GM20431 (cell line): ENCODE results near the gene TARS2.

Experiments used
- in situ Hi-C: fragments of 300-500 bp; cut with MseI, MboI; formaldehyde crosslinking; loops from one replicate; pipeline ENCODE4 v1.15.0; 2020; ENCODE audit warnings: low sequenced_read_pairs; ENCODE audit not compliant: unreplicated experiment

The TARS2 gene

DNA sequence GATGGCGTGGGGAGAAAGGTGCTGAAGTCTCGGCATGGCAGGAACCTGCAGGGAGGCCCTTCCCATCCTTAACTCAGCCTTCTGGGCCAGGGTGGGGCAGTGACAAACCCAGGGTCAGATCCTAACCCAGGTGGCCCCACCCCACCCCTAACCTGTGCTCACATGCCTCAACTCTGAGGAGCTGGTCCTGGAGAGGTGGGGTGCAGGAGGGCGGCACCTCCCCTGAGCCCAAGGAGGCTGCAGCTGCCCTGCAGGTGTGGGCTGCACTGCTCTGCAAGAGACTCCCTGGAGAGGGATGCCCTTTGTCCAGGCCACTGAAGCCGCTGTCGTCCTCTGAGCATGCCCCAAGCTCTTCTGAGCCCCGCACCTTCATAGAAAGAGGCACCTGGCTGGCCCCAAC lies 46.8 kb downstream of the TARS2 start:
- in situ Hi-C loops = loop anchor here (25.0 kb wide), 1 partner anchor 272 kb away; the partner anchor contains the start of genes APH1A, C1orf54 and CA14

DNA sequence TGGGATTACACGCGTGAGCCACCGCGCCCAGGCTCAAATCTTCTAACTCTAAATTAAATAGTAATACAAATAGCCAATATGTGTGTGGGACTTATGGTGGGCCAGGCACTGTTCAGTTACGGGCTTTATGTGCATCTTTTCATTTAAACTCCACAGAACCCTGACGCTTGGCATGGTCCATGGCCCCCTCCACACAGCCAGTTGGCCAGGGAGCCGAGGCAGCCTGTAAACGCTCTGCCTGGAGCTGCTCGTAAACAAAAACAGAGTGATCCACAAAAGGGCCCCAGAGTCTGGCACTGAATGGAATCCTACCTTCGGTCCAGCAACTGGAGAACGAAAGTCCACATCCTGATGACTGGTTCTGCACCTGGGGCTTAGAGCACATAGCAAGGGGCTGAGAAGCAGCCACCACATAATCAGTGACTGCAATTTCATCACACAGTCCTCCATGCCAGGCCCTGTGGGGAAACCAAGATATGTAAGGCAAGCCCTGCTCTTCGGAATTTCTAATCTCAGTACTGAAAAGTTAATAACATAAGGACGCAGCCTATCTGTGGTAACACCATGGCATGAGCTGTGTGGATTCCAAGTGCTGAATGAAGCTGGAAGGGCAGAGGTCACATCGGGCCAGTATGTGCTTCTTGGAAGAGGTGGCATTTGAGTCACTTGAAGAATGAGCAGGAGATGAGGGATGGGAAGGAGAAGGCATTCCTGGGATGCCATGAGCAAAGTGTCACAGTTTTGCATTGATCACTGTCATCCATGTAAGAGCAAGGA lies 48.5 kb downstream of the TARS2 start:
- in situ Hi-C loops = loop anchor here (25.0 kb wide), 1 partner anchor 273 kb away; the partner anchor contains the start of genes APH1A, C1orf54 and CA14

DNA sequence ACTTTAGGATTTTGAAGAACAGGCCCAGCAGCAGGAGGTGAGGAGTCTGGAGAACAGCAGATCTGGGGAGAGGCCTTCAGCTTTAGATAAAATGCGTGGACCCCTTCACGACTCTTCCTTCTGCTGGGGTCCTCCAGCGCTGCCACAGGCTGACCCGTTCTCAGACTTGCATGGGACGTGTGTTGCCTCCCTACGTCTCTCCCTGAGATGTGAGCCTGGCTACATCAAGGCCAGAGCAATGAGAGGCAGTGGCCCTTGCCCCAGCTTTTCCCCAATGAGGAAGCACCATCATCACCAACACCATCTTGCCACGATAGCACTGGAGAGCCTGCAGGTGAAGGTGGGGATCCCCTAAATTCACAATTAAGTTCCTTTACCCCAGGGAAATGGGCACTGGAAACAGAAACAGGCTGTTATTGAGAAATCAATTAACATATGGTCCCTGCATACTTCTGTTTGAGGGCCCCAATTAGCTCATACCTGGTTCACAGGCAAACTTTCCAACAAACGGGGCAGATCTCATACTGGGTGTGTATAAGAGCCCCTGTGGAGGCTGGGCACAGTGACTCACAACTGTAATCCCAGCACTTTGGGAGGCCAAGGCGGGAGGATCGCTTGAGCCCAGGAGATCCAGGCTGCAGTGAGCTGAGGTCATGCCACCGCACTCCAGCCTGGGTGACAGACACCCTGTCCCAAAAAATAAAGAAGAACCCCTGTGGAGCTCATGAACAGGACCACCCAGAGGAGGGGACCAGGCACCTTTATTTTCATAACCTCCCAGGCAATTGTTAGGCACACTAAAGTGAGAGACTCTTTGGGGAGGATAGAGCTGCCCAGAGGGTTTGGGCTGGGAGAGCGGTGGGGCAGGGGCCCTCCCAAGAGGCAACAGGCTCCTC lies 49.9 kb downstream of the TARS2 start:
- in situ Hi-C loops = loop anchor here (25.0 kb wide), 1 partner anchor 275 kb away; the partner anchor contains the start of genes APH1A, C1orf54 and CA14

DNA sequence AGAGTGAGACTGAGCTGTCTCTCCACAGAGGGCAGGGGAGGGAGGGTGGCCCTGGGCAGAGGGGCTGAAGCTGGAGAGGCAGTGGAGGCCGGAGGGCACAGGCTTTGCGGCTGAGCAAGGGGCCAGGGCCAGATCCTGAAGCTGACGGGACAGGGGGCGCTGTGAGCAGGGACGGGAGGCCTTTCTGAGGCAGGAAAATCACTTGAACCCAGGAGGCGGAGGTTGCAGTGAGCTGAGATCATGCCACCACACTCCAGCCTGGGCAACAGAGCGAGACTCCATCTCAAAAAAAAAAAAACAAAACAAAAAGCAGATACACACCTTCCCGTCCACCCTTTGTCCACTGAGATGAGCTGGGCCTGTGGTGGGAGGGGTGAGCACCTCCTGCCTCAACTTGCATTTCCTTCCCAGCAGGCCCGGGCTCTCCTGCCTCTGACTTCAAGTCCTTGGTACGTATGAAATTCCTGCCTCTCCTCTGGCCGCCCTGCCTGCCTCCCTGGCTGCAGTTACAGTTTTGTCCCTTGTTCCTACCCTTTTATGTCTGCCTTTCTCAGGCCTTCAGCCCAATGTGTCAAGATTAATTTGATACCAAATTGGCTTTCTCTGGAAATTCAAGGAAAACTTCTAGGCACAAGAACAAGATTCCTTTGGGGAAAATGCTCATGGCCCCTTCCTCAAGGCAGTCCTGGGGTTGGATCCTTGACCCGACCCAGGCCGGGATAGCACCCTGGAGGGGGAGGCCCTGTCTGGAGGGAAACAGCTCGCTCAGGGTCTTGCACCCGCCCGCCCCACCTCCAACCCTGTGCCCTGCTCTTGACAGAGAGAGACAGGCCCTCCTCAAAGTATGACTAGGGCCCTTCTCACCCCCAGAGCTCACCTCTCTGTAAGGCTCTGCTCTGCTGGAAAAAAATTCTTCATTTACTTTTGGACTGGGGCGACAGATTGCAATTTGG lies 50.8 kb downstream of the TARS2 start:
- in situ Hi-C loops = loop anchor here (25.0 kb wide), 1 partner anchor 276 kb away; the partner anchor contains the start of genes APH1A, C1orf54 and CA14

DNA sequence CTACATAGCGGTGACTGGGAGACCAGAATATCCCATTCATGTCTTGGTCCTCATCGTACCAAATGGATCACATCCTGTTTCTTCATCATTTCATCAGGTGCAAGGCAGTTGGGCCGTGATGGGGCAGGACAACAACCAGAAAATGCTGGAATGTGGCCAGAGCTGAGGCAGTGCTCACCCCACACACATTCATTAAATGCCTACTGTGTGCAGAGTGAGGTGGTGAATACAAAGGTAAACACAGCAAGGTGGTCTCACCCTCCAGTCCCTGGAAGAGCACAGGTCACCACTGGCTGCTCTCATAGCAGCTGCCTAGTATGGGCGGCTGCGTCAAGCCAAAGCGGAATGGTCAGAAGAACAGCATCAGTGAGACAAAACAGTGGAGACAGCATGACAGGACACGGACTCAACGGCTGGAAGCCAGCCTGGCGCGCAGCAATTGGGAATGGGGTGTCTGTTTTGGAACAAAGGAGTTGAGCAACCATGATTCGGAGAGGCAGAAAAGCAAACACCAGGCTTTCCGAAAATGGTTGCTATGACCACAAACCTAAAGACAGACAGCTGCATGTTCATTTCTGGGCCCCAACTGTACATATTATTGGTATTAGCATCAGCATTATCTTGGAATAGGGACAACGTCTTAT lies 56.4 kb downstream of the TARS2 start:
- in situ Hi-C loops = loop anchor here (25.0 kb wide), 1 partner anchor 281 kb away; the partner anchor contains the start of genes APH1A, C1orf54 and CA14

GRCh38 chr1:150544204-150544603 lies 57.0 kb downstream of the TARS2 start:
- in situ Hi-C loops = loop anchor here (25.0 kb wide), 1 partner anchor 282 kb away; the partner anchor contains the start of genes APH1A, C1orf54 and CA14

DNA sequence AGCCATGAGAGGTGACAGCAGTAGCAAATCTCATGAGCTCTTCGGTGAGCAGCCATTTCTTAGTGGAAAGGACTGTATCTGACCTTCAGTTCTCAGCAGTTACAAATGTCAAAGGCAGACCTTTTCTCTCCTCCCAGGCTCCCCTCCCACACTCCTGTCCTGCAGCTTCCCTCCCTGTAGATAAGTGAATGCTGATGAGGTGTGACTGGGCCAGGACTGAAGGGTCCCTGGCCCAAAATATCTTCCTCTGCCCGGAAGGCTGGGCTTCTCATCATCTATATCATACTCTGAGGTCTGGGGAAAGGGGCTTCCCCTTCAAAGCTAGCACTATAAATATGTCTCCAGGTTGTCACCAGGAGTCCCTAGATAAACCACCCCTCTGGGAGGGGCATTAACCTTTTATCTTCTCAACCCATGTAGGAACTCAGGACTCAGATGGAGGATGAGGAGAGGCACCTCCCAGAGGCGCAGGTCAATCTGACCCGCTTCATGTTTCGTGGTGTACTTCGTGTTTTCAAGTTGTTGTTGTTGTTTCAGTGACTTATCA lies 58.3 kb downstream of the TARS2 start:
- in situ Hi-C loops = loop anchor here (25.0 kb wide), 1 partner anchor 283 kb away; the partner anchor contains the start of genes APH1A, C1orf54 and CA14

- in situ Hi-C loops = loop anchor here (25.0 kb wide), 1 partner anchor 284 kb away; the partner anchor contains the start of genes APH1A, C1orf54 and CA14
Observed at GRCh38 chr1:150546294-150546937, 59.2 kb downstream of the TARS2 start.

DNA sequence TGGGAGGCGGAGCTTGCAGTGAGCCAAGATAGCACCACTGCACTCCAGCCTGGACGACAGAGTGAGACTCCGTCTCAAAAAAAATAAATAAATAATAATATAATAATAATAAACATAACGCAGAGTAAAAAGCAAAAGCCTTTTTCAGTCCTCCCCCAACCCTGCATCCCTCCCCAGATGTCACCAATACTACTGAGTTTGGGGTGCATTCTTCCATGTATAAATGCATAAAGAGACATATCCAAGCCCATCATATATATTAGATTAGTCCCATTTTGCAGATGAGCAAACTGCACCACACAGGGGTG lies 61.1 kb downstream of the TARS2 start:
- in situ Hi-C loops = loop anchor here (25.0 kb wide), 1 partner anchor 286 kb away; the partner anchor contains the start of genes APH1A, C1orf54 and CA14

- in situ Hi-C loops = loop anchor here (25.0 kb wide), 1 partner anchor 287 kb away; the partner anchor contains the start of genes APH1A, C1orf54 and CA14
Observed at GRCh38 chr1:150548632-150549495, 61.6 kb downstream of the TARS2 start, which contains the start of gene ADAMTSL4. TSS of gene ADAMTSL4 (plus strand) at chr1:150549408. CDS start at chr1:150552289, 2,881 bp downstream.

DNA sequence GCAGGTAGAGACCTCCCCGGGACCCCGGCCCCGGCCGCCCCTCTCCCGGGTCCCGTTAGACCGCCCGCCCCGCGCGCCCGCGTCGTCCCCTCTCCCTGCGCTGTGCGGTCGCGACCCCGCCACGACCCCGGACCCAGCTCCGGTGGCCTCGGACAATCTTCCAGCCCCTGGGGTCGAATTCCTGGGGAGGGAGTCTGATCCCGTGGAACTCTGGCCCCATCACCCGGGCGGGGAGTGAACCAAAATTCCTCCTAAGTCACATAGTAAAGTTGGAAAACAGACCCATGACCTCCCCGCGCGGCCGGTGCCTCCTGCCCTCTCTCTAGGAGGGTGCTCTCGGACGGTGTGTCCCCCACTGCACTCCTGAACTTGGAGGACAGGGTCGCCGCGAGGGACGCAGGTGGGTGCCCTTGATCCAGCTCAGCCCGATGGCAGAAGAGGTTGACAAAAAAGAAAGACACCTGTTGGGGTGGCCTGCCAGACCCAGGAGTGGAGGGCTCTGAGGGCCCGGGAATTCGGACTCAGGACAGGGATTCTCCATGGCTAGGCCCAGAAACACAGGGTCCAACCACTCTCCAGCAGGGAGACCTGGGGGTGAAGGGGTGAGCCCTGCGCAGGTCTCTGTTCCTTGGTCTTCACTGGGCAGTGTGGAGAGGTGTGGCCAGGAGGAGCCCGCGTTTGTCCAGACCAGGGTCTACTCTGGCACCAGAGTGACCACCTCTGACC lies 62.4 kb downstream of the TARS2 start:
- in situ Hi-C loops = loop anchor here (25.0 kb wide), 1 partner anchor 287 kb away; the partner anchor contains the start of genes APH1A, C1orf54 and CA14

DNA sequence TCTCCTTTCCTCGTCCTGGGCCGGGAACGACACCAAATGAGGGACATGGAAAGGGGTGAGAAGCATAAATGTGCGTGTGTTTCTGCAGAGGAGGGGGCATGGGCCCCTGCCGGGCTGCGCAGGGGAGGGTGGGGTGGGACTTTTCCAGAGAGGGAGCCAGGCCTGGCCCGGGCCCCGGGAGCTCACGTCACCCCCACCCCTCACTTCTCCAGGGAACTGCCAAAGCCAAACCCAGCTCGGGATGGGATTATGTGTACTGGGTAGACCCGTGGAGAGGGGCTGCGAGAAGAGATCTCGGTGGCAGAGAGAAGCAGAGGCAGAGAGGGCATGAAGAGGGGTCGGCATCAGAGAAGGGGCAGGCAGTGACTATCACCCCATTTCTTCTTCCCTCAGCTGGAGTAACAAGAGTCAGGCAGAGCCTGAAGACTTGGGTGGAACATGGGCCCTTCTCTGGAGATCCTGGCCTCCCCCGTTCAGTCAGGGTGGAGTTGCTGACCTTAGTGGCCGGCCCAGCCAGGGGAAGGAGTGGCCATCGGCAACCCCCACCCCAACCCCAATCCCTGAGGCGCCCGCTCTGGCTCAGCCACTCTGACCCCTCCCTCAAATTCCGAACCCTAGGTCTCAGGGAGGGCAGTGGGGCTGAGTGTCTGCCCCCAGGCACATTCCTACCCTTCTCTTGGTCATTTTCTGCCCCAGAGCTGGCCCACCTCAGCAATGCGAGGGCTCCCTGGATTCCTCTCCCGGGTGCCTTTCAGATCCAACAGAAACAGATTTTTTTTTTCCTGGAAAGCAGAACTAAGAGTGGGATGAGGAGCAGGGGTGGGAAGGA lies 63.2 kb downstream of the TARS2 start:
- in situ Hi-C loops = no loop called here

GRCh38 chr1:150551051-150551783 lies 64.0 kb downstream of the TARS2 start:
- in situ Hi-C loops = no loop called here

DNA sequence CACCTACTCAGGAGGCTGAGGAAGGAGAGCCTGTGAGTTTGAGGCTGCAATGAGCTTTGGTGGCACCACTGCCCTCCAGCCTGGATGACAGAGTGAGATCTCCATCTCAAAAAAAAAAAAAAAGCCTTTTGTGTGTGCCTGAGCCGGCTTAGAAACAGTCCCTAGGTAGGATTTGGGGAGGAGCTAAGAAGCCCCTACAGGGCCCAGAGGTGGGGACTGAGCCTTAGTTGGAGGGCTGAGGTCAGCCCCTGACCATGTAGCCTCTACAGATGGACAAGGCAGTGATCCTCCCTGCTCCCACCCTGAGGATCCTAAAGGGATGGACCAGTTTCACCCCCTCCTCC lies 64.5 kb downstream of the TARS2 start:
- in situ Hi-C loops = no loop called here
